Osteoblast (primary cell): ENCODE measurements around the gene PHLDB2. TPM values are rescaled to one million over a fixed set of nuclear protein-coding genes. Genes with fewer than 3 reads are reported as not detected.
A peak's percentile ranks its signal among the peaks of the same experiment; 100 is the strongest.

Source experiments
- DNase-seq: peaks from one replicate; pipeline ENCODE4 v3.0.0; 2011; ENCODE audit warnings: low spot score, mixed read lengths; ENCODE audit not compliant: insufficient read length; ENCODE audit errors: missing footprints
- H2AFZ ChIP-seq: 2 replicates; pipeline ENCODE4 v1.6.0; 2011; ENCODE audit warnings: mild to moderate bottlenecking, low read length
- H3K27ac ChIP-seq: 2 replicates; pipeline ENCODE4 v1.5.1; 2011; ENCODE audit warnings: mild to moderate bottlenecking, low read depth, low read length, moderate library complexity
- H3K27me3 ChIP-seq: 2 replicates; pipeline ENCODE4 v1.6.0; 2012; ENCODE audit warnings: mild to moderate bottlenecking, control low read depth, inconsistent platforms, low read length, moderate library complexity; ENCODE audit not compliant: insufficient read depth
- H3K36me3 ChIP-seq: 2 replicates; pipeline ENCODE4 v1.5.1; 2011; ENCODE audit warnings: mild to moderate bottlenecking, low read length, control low read depth, moderate library complexity; ENCODE audit not compliant: insufficient read depth
- H3K4me1 ChIP-seq: 2 replicates; pipeline ENCODE4 v1.5.1; 2011; ENCODE audit warnings: mild to moderate bottlenecking, low read length, control low read depth, moderate library complexity; ENCODE audit not compliant: insufficient read depth
- H3K4me2 ChIP-seq: 2 replicates; pipeline ENCODE4 v1.6.0; 2011; ENCODE audit warnings: mild to moderate bottlenecking, low read length; ENCODE audit not compliant: insufficient read depth
- H3K4me3 ChIP-seq: fragments of 200-600 bp; sonication (generic); 3 replicates; pipeline ENCODE4 v1.5.1; 2012; ENCODE audit warnings: mild to moderate bottlenecking, low read length, inconsistent platforms; ENCODE audit not compliant: insufficient read depth
- H3K79me2 ChIP-seq: 2 replicates; pipeline ENCODE4 v1.6.0; 2012; ENCODE audit warnings: mild to moderate bottlenecking, low read length, control low read depth, inconsistent platforms; ENCODE audit not compliant: insufficient read depth
- H3K9me3 ChIP-seq: 2 replicates; pipeline ENCODE4 v1.5.1; 2011; ENCODE audit warnings: low read depth, low read length, control low read depth
- H4K20me1 ChIP-seq: 2 replicates; pipeline ENCODE4 v1.6.0; 2012; ENCODE audit warnings: mild to moderate bottlenecking, low read length, control low read depth; ENCODE audit not compliant: insufficient read depth
- CTCF ChIP-seq: IDR thresholded peaks from 2 replicates; pipeline ENCODE4 v1.5.1; 2011; ENCODE audit warnings: mild to moderate bottlenecking, low read depth, low read length, moderate library complexity; ENCODE audit errors: extremely low read depth
- total RNA-seq: library from RNA; depleted of rRNA; stranded (reverse); fragments of >200 nt; gene quantifications from 2 replicates; pipeline ENCODE4 v1.2.3, GENCODE V29; 2012

Gene PHLDB2
- total RNA-seq, 1 donor = 107 TPM

- Histone ChIP-seq H3K4me3 (no peak overlapping the region), H4K20me1 (no peaks in the 10 kb centered on the region), H3K9me3 (no peaks in the 10 kb centered on the region), H3K36me3 (no peaks in the 10 kb centered on the region), H3K27me3 (no peaks in the 10 kb centered on the region), H3K79me2 (no peaks in the 10 kb centered on the region), H3K4me1 (peaks cover 28% of the 10 kb centered on the region), H3K4me2 (no peak overlapping the region), H3K27ac (no peak overlapping the region), H2AFZ (no peak overlapping the region)
- no peak for DNase-seq
- TF ChIP-seq CTCF = no peak
Measured at GRCh38 chr3:112009670-112010069, 150.6 kb downstream of the PHLDB2 start.

GRCh38 chr3:112010636-112011035 is 151.6 kb downstream of the PHLDB2 start:
- DNase-seq = no peak
- Histone ChIP-seq H4K20me1 (no peaks in the 10 kb centered on the region), H2AFZ (no peak overlapping the region), H3K4me2 (no peak overlapping the region), H3K4me3 (no peak overlapping the region), H3K9me3 (no peaks in the 10 kb centered on the region), H3K27me3 (no peaks in the 10 kb centered on the region), H3K27ac (no peak overlapping the region), H3K4me1 (peaks cover 23% of the 10 kb centered on the region), H3K36me3 (no peaks in the 10 kb centered on the region), H3K79me2 (no peaks in the 10 kb centered on the region)
- no peak for TF ChIP-seq CTCF

GRCh38 chr3:112011376-112011940 is 152.4 kb downstream of the PHLDB2 start:
- Histone ChIP-seq H2AFZ (no peak overlapping the region), H3K36me3 (no peaks in the 10 kb centered on the region), H3K4me2 (no peak overlapping the region), H3K79me2 (no peaks in the 10 kb centered on the region), H3K4me3 (no peak overlapping the region), H3K27me3 (no peaks in the 10 kb centered on the region), H3K9me3 (no peaks in the 10 kb centered on the region), H3K27ac (no peak overlapping the region), H4K20me1 (no peaks in the 10 kb centered on the region), H3K4me1 (peaks cover 23% of the 10 kb centered on the region)
- TF ChIP-seq CTCF = no peak
- DNase-seq = no peak

GRCh38 chr3:112012205-112012992 is 153.3 kb downstream of the PHLDB2 start:
- Histone ChIP-seq H3K27me3 (no peaks in the 10 kb centered on the region), H3K4me1 (peaks cover 21% of the 10 kb centered on the region), H3K4me2 (no peak overlapping the region), H3K79me2 (no peaks in the 10 kb centered on the region), H3K9me3 (no peaks in the 10 kb centered on the region), H3K4me3 (no peak overlapping the region), H3K27ac (no peak overlapping the region), H3K36me3 (no peaks in the 10 kb centered on the region), H2AFZ (peak overlapping the region; percentile 75), H4K20me1 (no peaks in the 10 kb centered on the region)
- no peak for DNase-seq
- no peak for TF ChIP-seq CTCF
